GM18951 (cell line): ENCODE data around the gene GPR137C.

Source experiments
- POLR2A ChIP-seq: IDR thresholded peaks from 4 replicates; pipeline ENCODE4 v1.6.1; 2011; ENCODE audit warnings: mild to moderate bottlenecking; ENCODE audit not compliant: insufficient read length, insufficient read depth; ENCODE audit errors: extremely low read depth
- in situ Hi-C: fragments of 300-500 bp; cut with MboI; formaldehyde crosslinking; loops from one replicate; pipeline ENCODE4 v1.12.0; 2022; ENCODE audit warnings: low sequenced_read_pairs, mixed read lengths, inconsistent platforms; ENCODE audit not compliant: unreplicated experiment

Gene GPR137C

DNA sequence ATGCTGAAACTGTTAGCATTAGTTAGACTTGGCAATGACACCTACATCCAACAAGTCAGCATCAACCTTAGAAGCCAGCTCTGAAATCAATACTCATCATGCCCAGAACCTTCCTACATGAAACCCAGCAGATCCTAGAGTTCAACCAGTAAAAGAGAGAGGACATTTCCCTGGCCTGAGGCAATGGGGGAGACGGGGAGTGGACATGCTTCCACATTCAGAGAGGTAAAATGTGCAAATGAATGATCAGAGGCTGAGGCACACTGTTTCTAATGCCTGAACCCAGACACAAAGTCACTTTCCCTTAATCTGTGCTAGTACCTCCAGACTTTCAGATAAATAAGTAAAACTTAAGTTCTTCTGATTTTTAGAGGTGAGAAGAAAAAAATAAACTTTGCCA lies 108.2 kb downstream of the GPR137C start:
- in situ Hi-C loops, result no loop called here
- no peak for TF ChIP-seq POLR2A

DNA sequence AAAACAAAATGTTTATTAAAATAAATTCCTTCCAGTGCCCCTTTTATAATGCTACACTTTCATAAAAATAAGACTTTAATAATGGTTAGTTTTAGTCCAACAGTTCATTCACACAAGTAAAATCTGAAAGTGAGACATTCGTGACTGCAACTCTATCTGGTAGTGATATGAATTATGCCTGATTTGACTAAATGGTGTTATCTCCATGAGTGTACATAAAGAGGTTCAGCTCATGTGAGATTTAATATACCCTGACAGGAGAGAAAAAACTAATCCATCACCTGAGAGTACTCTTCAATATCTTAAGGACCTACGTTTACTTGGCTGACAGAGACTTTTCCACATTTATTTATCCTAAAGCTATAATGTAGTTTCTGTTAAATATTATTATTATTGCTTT lies 108.7 kb downstream of the GPR137C start:
- TF ChIP-seq POLR2A, result no peak
- in situ Hi-C loops, result no loop called here

DNA sequence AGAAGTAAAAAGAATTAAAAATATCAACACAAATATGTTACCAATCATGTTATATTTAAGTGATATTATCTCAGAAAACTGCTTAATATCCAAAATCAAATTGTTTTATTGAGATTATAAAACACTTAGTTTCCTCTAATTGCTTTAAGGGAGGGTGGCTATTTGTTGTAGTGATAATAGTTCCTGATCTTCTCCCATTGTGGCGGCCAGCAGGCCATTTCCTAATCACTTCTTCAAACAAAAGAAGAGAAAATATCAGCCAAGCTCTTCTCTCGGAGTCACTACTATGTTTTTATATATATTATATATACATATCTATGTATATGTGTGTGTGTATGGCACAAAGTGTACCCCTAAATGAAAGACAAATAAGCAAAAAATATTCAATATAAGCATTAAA lies 111.2 kb downstream of the GPR137C start:
- TF ChIP-seq POLR2A, result no peak
- in situ Hi-C loops, result no loop called here

GRCh38 chr14:52678591-52678990 lies 126.0 kb downstream of the GPR137C start:
- in situ Hi-C loops, result no loop called here
- TF ChIP-seq POLR2A, result no peak

DNA sequence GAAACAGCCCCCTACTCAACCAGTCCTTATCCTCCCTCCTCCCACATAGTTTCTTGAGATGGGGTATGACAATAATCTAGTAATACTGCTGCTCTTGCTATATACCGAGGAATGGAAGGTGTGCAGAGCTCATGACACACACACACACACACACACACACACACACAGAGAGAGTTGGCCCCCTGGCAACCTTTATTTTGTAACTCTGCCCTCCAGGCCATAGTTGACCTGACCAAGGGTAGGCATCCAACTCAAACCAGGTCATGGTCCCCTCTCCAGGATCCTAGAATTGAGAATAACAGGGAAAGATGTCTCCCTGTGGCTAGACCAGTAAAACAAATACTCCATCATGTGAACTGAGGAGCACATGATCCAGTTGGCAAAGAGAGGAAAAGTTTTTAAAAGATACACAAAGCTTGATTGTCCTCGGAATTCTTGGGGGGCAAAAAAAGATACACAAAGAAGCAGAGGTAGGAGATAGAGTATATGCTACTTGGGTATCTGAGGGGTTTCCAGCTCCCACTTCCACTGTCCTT lies 131.4 kb downstream of the GPR137C start:
- in situ Hi-C loops, result no loop called here

DNA sequence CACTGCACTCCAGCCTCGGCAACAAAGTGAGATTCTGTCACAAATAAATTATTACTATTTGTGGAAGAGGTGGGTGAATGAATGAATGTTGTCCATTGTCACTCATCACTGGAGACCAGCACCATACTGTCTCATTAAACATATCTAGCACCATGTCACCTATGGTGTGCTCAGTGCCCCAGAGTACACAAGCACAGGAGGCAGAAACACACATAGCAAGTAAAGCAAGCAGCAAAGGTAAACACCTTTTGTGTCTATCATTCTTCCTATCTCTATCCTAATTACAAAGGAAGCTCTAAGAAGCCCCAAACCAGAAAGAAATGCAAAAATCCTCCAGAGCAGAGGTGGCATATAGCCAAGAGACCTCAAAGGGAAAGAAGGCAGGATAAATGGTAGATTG lies 133.5 kb downstream of the GPR137C start:
- TF ChIP-seq POLR2A, result no peak
- in situ Hi-C loops, result no loop called here

More for the DNA sequence above, 131.4 kb downstream of the GPR137C start:
- no peak for TF ChIP-seq POLR2A
